RWPE2 (cell line): Measurements from ENCODE around the gene MOGAT3.

Source experiments
- ATAC-seq: fragments of 200-7000 bp; cut with Tn5 transposase; 3 replicates; pipeline ENCODE4 v1.9.1; 2021; ENCODE audit warnings: low read depth
- DNase-seq: peaks from one replicate; pipeline ENCODE4 v3.0.0-alpha.2; 2020; ENCODE audit warnings: low spot score
- H3K27ac ChIP-seq: fragments of 450-650 bp; 2 replicates; pipeline ENCODE4 v1.5.1; 2017; ENCODE audit warnings: mild to moderate bottlenecking; ENCODE audit not compliant: poor library complexity, severe bottlenecking
- H3K27me3 ChIP-seq: fragments of 250-450 bp; sonication (Bioruptor Pico); 2 replicates; pipeline ENCODE4 v1.5.1; 2021; ENCODE audit warnings: mild to moderate bottlenecking, moderate library complexity; ENCODE audit not compliant: insufficient read depth, poor library complexity, severe bottlenecking
- H3K36me3 ChIP-seq: fragments of 250-450 bp; sonication (Bioruptor Pico); 2 replicates; pipeline ENCODE4 v1.5.1; 2020; ENCODE audit warnings: low read depth, mild to moderate bottlenecking, moderate library complexity
- H3K4me1 ChIP-seq: fragments of 250-450 bp; sonication (Bioruptor Pico); 2 replicates; pipeline ENCODE4 v1.5.1; 2021; ENCODE audit warnings: mild to moderate bottlenecking, moderate library complexity; ENCODE audit not compliant: insufficient read depth, poor library complexity, severe bottlenecking
- H3K4me3 ChIP-seq: fragments of 250-450 bp; sonication (Bioruptor Pico); 2 replicates; pipeline ENCODE4 v1.5.1; 2021; ENCODE audit warnings: mild to moderate bottlenecking, moderate library complexity; ENCODE audit not compliant: severe bottlenecking
- H3K9me3 ChIP-seq: fragments of 250-450 bp; sonication (Bioruptor Pico); 2 replicates; pipeline ENCODE4 v1.5.1; 2021; ENCODE audit warnings: mild to moderate bottlenecking, moderate library complexity; ENCODE audit not compliant: severe bottlenecking
- CTCF ChIP-seq: fragments of 450-650 bp; IDR thresholded peaks from one replicate; pipeline ENCODE4 v1.5.1; 2017; ENCODE audit warnings: mild to moderate bottlenecking, moderate library complexity; ENCODE audit not compliant: poor library complexity, severe bottlenecking

The MOGAT3 gene

GRCh38 chr7:101217388-101218235 is 16.8 kb upstream of the MOGAT3 start, which contains the start of the genes PLOD3 and ZNHIT1:
Gene PLOD3 (minus strand): TSS chr7:101217581. CDS start chr7:101217274, 307 bp downstream.
Gene ZNHIT1 (plus strand): TSS chr7:101218165. CDS start chr7:101218196, 31 bp downstream.
- peak within 1 kb of the TSS; percentile 79 for H3K27ac ChIP-seq
- peak; percentile 34 for TF ChIP-seq CTCF
- peaks cover 27% of the 10 kb centered on the region for H3K36me3 ChIP-seq
- DNase-seq (peak; percentile 94), ATAC-seq (peak; percentile 84)
- peak within 1 kb of the TSS; percentile 50 for H3K4me3 ChIP-seq
- H3K9me3 ChIP-seq = no peaks in the 10 kb centered on the region
- H3K27me3 ChIP-seq = no peaks in the 10 kb centered on the region
- no peaks in the 10 kb centered on the region for H3K4me1 ChIP-seq

GRCh38 chr7:101216860-101217387 is 16.1 kb upstream of the MOGAT3 start:
- no peaks in the 10 kb centered on the region for H3K9me3 ChIP-seq
- DNase-seq = no peak
- H3K27me3 ChIP-seq = no peaks in the 10 kb centered on the region
- TF ChIP-seq CTCF = no peak
- H3K36me3 ChIP-seq = peaks cover 28% of the 10 kb centered on the region
- peak; percentile 5 for ATAC-seq
- H3K4me1 ChIP-seq = no peaks in the 10 kb centered on the region
- peak overlapping the region; percentile 50 for H3K4me3 ChIP-seq
- peak overlapping the region; percentile 79 for H3K27ac ChIP-seq

- TF ChIP-seq CTCF = no peak
- no peaks in the 10 kb centered on the region for H3K4me1 ChIP-seq
- peak overlapping the region; percentile 79 for H3K27ac ChIP-seq
- no peaks in the 10 kb centered on the region for H3K9me3 ChIP-seq
- H3K27me3 ChIP-seq = no peaks in the 10 kb centered on the region
- peak overlapping the region; percentile 50 for H3K4me3 ChIP-seq
- peaks cover 32% of the 10 kb centered on the region for H3K36me3 ChIP-seq
- DNase-seq (no peak), ATAC-seq (no peak)
These were observed 15.4 kb upstream of the MOGAT3 start for GRCh38 chr7:101216001-101216859.

- Histone ChIP-seq H3K36me3 (peaks cover 53% of the 10 kb centered on the region), H3K9me3 (no peaks in the 10 kb centered on the region), H3K27ac (no peak overlapping the region), H3K4me3 (no peak overlapping the region), H3K27me3 (no peaks in the 10 kb centered on the region), H3K4me1 (no peaks in the 10 kb centered on the region)
- DNase-seq = no peak
- TF ChIP-seq CTCF = no peak
- no peak for ATAC-seq
These were observed 11.2 kb upstream of the MOGAT3 start for GRCh38 chr7:101212014-101212413.
